Body of pancreas (tissue), 4 donors: Measurements from ENCODE around the gene HSPG2.

ENCODE experiments used
- POLR2A ChIP-seq, 3 donors: fragments of 450-650 bp; IDR thresholded peaks; one replicate each; pipeline ENCODE4 v1.6.1; 2016; ENCODE audit warnings: antibody characterized with exemption in 3 of 3, mild to moderate bottlenecking in 2 of 3
- TF ChIP-seq, protein P1 (sequence below), 7 experiments: fragments of 450-650 bp in 4 of 7; fragments of 200-600 bp in 3 of 7; sonication (generic) in 3 of 7; IDR thresholded peaks; one replicate each; pipeline ENCODE4 v1.5.1; 2016 to 2019; ENCODE audit warnings: antibody characterized with exemption in 7 of 7

- TF ChIP-seq, protein P1, sequence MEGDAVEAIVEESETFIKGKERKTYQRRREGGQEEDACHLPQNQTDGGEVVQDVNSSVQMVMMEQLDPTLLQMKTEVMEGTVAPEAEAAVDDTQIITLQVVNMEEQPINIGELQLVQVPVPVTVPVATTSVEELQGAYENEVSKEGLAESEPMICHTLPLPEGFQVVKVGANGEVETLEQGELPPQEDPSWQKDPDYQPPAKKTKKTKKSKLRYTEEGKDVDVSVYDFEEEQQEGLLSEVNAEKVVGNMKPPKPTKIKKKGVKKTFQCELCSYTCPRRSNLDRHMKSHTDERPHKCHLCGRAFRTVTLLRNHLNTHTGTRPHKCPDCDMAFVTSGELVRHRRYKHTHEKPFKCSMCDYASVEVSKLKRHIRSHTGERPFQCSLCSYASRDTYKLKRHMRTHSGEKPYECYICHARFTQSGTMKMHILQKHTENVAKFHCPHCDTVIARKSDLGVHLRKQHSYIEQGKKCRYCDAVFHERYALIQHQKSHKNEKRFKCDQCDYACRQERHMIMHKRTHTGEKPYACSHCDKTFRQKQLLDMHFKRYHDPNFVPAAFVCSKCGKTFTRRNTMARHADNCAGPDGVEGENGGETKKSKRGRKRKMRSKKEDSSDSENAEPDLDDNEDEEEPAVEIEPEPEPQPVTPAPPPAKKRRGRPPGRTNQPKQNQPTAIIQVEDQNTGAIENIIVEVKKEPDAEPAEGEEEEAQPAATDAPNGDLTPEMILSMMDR (IDR thresholded peaks at IDR 0.05): no peak
- no peak for TF ChIP-seq POLR2A (IDR thresholded peaks at IDR 0.05)
These were observed 36.2 kb downstream of the HSPG2 start for GRCh38 chr1:21900766-21901472.
